Measurements from ENCODE around the gene GGT7.

DNA sequence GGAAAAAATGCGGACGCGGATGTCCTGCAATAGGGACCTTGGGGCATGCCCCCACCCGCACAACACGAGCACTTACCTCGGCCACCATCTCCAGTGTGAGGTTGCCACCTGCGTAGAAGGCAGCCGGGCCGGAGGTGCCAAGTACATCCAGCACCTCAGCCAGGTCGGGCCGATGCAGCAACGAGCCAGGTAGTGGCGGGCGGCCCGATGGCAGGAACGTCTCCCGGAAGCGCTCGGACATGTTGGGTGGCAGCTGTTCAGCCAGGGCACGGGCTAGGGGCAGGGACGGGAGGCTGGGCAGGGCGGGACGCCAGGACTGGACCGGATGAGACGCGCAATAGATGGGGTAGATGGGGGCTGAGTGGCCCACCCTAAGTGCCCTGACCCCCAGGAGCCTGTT is 13.3 kb downstream of the GGT7 start:
- TF ChIP-seq, protein P1, sequence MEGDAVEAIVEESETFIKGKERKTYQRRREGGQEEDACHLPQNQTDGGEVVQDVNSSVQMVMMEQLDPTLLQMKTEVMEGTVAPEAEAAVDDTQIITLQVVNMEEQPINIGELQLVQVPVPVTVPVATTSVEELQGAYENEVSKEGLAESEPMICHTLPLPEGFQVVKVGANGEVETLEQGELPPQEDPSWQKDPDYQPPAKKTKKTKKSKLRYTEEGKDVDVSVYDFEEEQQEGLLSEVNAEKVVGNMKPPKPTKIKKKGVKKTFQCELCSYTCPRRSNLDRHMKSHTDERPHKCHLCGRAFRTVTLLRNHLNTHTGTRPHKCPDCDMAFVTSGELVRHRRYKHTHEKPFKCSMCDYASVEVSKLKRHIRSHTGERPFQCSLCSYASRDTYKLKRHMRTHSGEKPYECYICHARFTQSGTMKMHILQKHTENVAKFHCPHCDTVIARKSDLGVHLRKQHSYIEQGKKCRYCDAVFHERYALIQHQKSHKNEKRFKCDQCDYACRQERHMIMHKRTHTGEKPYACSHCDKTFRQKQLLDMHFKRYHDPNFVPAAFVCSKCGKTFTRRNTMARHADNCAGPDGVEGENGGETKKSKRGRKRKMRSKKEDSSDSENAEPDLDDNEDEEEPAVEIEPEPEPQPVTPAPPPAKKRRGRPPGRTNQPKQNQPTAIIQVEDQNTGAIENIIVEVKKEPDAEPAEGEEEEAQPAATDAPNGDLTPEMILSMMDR (conservative IDR thresholded peaks at IDR 0.05; ENCODE audit: low read depth, low read length), result no peak
- TF ChIP-seq CEBPB (IDR thresholded peaks at IDR 0.05; ENCODE audit: low read depth, low read length) (no peak), RAD21 (IDR thresholded peaks at IDR 0.05; ENCODE audit: low read length) (no peak), NFE2L2 (IDR thresholded peaks at IDR 0.05; ENCODE audit: low read depth, low read length) (no peak), POLR2A (IDR thresholded peaks at IDR 0.05; ENCODE audit: low read depth, low read length) (no peak), SMC3 (IDR thresholded peaks at IDR 0.05; ENCODE audit: low read depth, low read length) (no peak), MAFK (IDR thresholded peaks at IDR 0.05; ENCODE audit: low read depth, low read length) (no peak)
